ENCODE data around the gene ZBP1.

DNA sequence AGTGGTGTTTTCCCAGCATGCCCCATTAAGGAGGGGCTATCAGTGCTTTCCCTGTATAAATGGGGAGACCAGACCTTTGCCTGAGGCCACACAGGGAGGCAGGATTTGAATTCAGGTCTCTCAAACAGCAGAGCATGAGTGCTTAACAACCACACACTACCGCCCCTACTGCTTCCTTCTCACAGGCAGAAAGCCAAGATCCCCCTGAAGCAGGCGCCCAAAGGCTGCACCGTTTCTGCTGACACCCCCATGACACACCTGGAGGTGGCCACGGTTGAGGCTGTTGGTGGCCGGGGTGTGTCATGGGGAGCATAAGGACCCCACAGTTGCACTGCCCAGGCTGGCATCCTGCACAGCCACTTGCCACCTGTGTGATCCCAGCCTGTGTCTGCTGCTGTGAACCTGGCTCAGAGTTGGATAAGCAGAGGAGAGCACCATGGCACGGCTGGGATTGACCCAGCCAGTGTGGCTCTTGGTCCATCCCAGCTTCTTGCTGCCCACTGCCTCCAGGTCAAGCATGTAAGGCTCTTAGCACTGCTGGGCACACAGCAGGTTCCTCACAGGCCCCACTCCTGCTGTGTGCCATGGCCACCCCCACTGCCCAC is 31.0 kb downstream of the ZBP1 start:
- TF ChIP-seq, protein P1, sequence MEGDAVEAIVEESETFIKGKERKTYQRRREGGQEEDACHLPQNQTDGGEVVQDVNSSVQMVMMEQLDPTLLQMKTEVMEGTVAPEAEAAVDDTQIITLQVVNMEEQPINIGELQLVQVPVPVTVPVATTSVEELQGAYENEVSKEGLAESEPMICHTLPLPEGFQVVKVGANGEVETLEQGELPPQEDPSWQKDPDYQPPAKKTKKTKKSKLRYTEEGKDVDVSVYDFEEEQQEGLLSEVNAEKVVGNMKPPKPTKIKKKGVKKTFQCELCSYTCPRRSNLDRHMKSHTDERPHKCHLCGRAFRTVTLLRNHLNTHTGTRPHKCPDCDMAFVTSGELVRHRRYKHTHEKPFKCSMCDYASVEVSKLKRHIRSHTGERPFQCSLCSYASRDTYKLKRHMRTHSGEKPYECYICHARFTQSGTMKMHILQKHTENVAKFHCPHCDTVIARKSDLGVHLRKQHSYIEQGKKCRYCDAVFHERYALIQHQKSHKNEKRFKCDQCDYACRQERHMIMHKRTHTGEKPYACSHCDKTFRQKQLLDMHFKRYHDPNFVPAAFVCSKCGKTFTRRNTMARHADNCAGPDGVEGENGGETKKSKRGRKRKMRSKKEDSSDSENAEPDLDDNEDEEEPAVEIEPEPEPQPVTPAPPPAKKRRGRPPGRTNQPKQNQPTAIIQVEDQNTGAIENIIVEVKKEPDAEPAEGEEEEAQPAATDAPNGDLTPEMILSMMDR (conservative IDR thresholded peaks at IDR 0.05; ENCODE audit: low read length) = no peak
- no peak for TF ChIP-seq EZH2phosphoT487 (IDR thresholded peaks at IDR 0.05; ENCODE audit: borderline replicate concordance)

All from Loucy (cell line).